Astrocyte (in vitro differentiated cells and primary cell): ENCODE measurements around the gene HMGCR. TPM values are rescaled to one million over a fixed set of nuclear protein-coding genes. Genes with fewer than 3 reads are reported as not detected.
"Not testable (repeated sequence)": the region's sequence is repeated elsewhere in the genome, so short reads cannot be mapped to it uniquely, and the experiment has no call there.

Experiments used
- DNase-seq: peaks from one replicate; pipeline ENCODE4 v3.0.0-alpha.2; 2010; ENCODE audit warnings: low read depth
- FAIRE-seq: peaks from 2 replicates; lab custom pipeline; 2011; peaks lifted over from hg19 to GRCh38; lab: Jason Lieb, UNC
- H2AFZ ChIP-seq: 2 replicates; pipeline ENCODE4 v1.6.0; 2012; ENCODE audit warnings: low read depth, low read length, inconsistent platforms
- H3K27ac ChIP-seq: 2 replicates; pipeline ENCODE4 v1.5.1; 2011; ENCODE audit warnings: low read depth, low read length, inconsistent platforms
- H3K27me3 ChIP-seq: 2 replicates; pipeline ENCODE4 v1.6.0; 2011; ENCODE audit warnings: low read length, inconsistent platforms; ENCODE audit not compliant: insufficient read depth
- H3K36me3 ChIP-seq: 2 replicates; pipeline ENCODE4 v1.5.1; 2011; ENCODE audit warnings: low read length, inconsistent platforms; ENCODE audit not compliant: insufficient read depth
- H3K4me1 ChIP-seq: 2 replicates; pipeline ENCODE4 v1.5.1; 2011; ENCODE audit warnings: low read length, inconsistent platforms; ENCODE audit not compliant: insufficient read depth
- H3K4me2 ChIP-seq: 2 replicates; pipeline ENCODE4 v1.6.0; 2012; ENCODE audit warnings: low read length, inconsistent platforms
- H3K4me3 ChIP-seq: 2 replicates; pipeline ENCODE4 v1.5.1; 2011; ENCODE audit warnings: low read depth, mild to moderate bottlenecking, low read length, inconsistent platforms; ENCODE audit not compliant: insufficient read depth
- H3K79me2 ChIP-seq: 2 replicates; pipeline ENCODE4 v1.6.0; 2012; ENCODE audit warnings: mild to moderate bottlenecking, low read length, inconsistent platforms; ENCODE audit not compliant: insufficient read depth
- H3K9ac ChIP-seq: 2 replicates; pipeline ENCODE4 v1.6.0; 2012; ENCODE audit warnings: mild to moderate bottlenecking, low read length, inconsistent platforms
- H3K9me3 ChIP-seq: 2 replicates; pipeline ENCODE4 v1.5.1; 2012; ENCODE audit warnings: low read depth, mild to moderate bottlenecking, low read length, inconsistent platforms; ENCODE audit not compliant: insufficient read depth
- H4K20me1 ChIP-seq: 2 replicates; pipeline ENCODE4 v1.6.0; 2012; ENCODE audit warnings: low read length, inconsistent platforms; ENCODE audit not compliant: insufficient read depth
- H3K27ac Mint-ChIP-seq: one replicate; pipeline ENCODE4 v1.8.0; 2021; ENCODE audit warnings: mild to moderate bottlenecking, mixed read lengths; ENCODE audit not compliant: unreplicated experiment
- H3K27me3 Mint-ChIP-seq: one replicate; pipeline ENCODE4 v1.8.0; 2021; ENCODE audit warnings: low read depth, mixed read lengths; ENCODE audit not compliant: unreplicated experiment
- H3K36me3 Mint-ChIP-seq: one replicate; pipeline ENCODE4 v1.8.0; 2021; ENCODE audit warnings: low read depth, mixed read lengths; ENCODE audit not compliant: unreplicated experiment
- H3K4me1 Mint-ChIP-seq: one replicate; pipeline ENCODE4 v1.8.0; 2021; ENCODE audit warnings: low read depth, mixed read lengths; ENCODE audit not compliant: unreplicated experiment
- H3K4me3 Mint-ChIP-seq: one replicate; pipeline ENCODE4 v1.8.0; 2021; ENCODE audit warnings: mild to moderate bottlenecking, moderate library complexity, mixed read lengths; ENCODE audit not compliant: unreplicated experiment
- H3K9me3 Mint-ChIP-seq: one replicate; pipeline ENCODE4 v1.8.0; 2021; ENCODE audit warnings: mild to moderate bottlenecking, mixed read lengths; ENCODE audit not compliant: unreplicated experiment
- CTCF ChIP-seq: IDR thresholded peaks from 2 replicates; pipeline ENCODE4 v1.5.1; 2011; ENCODE audit warnings: low read depth, mild to moderate bottlenecking, inconsistent platforms, low read length, moderate library complexity; ENCODE audit not compliant: insufficient read depth
- EZH2 ChIP-seq: IDR thresholded peaks from 2 replicates; pipeline ENCODE4 v1.6.1; 2012; ENCODE audit warnings: mild to moderate bottlenecking, low read length, inconsistent platforms; ENCODE audit not compliant: insufficient read depth
- total RNA-seq: library from RNA; stranded (reverse); gene quantifications from 2 replicates; pipeline ENCODE4 v1.2.1, GENCODE V29; 2021

HMGCR gene
- total RNA-seq, 1 donor from 2014 or later = 114 TPM

- Histone ChIP-seq H3K27me3 (no peaks in the 10 kb centered on the region), H3K79me2 (no peaks in the 10 kb centered on the region), H3K4me1 (no peaks in the 10 kb centered on the region), H3K9me3 (no peaks in the 10 kb centered on the region), H3K36me3 (no peaks in the 10 kb centered on the region), H3K27ac (no peak overlapping the region), H2AFZ (no peak overlapping the region), H3K4me3 (no peak overlapping the region), H3K4me2 (no peak overlapping the region), H4K20me1 (no peaks in the 10 kb centered on the region), H3K9ac (no peak overlapping the region)
- H3K27ac Mint-ChIP-seq = no peak overlapping the region
- no peak for FAIRE-seq
- TF ChIP-seq CTCF (no peak), EZH2 (no peak)
- H3K4me3 Mint-ChIP-seq = no peak overlapping the region
- H3K4me1 Mint-ChIP-seq = no peaks in the 10 kb centered on the region
- H3K27me3 Mint-ChIP-seq = peaks cover 2% of the 10 kb centered on the region
- DNase-seq = no peak
- H3K9me3 Mint-ChIP-seq = peaks cover 2% of the 10 kb centered on the region
- H3K36me3 Mint-ChIP-seq = no peaks in the 10 kb centered on the region
Observed at GRCh38 chr5:75303419-75303818, 33.6 kb upstream of the HMGCR start.

- H3K27me3 ChIP-seq, H4K20me1 ChIP-seq, H3K9me3 Mint-ChIP-seq, H3K36me3 Mint-ChIP-seq, H2AFZ ChIP-seq, H3K9me3 ChIP-seq, H3K4me3 Mint-ChIP-seq, H3K36me3 ChIP-seq, H3K4me2 ChIP-seq, H3K27ac Mint-ChIP-seq, DNase-seq, H3K27ac ChIP-seq, H3K79me2 ChIP-seq, H3K4me1 Mint-ChIP-seq, H3K4me3 ChIP-seq, H3K9ac ChIP-seq, H3K27me3 Mint-ChIP-seq, FAIRE-seq, H3K4me1 ChIP-seq: not testable (repeated sequence)
Observed at GRCh38 chr5:75304486-75304885, 32.5 kb upstream of the HMGCR start.

DNA sequence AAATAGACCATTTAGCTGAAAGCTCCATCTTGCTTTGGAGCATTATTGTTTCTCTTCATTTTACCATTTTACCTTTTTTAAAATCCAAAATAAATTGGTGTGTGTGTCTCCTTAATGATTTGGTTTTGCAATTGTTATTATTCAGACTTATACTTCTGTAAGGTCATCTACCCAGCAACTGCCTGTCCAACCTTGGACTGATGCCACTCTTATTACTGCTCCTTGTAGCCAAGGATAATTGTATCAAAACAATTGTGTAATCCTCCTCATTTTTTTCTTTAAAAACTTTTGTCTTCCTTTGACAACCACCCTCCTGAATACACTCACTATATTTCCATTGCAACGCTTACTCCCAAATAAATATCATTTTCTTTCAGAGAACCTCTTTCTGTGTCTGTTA, 30.3 kb upstream of the HMGCR start:
- Mint-ChIP-seq H3K27ac (no peak overlapping the region), H3K9me3 (no peaks in the 10 kb centered on the region), H3K4me3 (no peak overlapping the region), H3K36me3 (no peaks in the 10 kb centered on the region), H3K27me3 (peaks cover 2% of the 10 kb centered on the region), H3K4me1 (no peaks in the 10 kb centered on the region)
- TF ChIP-seq CTCF (no peak), EZH2 (no peak)
- H3K4me2 ChIP-seq = no peak overlapping the region
- no peaks in the 10 kb centered on the region for H4K20me1 ChIP-seq
- no peak overlapping the region for H2AFZ ChIP-seq
- no peaks in the 10 kb centered on the region for H3K79me2 ChIP-seq
- no peak overlapping the region for H3K9ac ChIP-seq
- H3K4me3 ChIP-seq = no peak overlapping the region
- no peaks in the 10 kb centered on the region for H3K36me3 ChIP-seq
- no peak for FAIRE-seq
- no peaks in the 10 kb centered on the region for H3K9me3 ChIP-seq
- DNase-seq = no peak
- H3K4me1 ChIP-seq = no peaks in the 10 kb centered on the region
- no peak overlapping the region for H3K27ac ChIP-seq
- H3K27me3 ChIP-seq = no peaks in the 10 kb centered on the region
